Esophagus muscularis mucosa (tissue), 3 donors: ENCODE measurements around the gene PCDHB10.
A peak's percentile ranks its signal among the peaks of the same experiment; 100 is the strongest.
"Not testable (repeated sequence)": the region's sequence is repeated elsewhere in the genome, so short reads cannot be mapped to it uniquely, and the experiment has no call there.

ENCODE experiments used
- POLR2A ChIP-seq: fragments of 450-650 bp; IDR thresholded peaks from one replicate; pipeline ENCODE4 v1.6.1; 2017; ENCODE audit warnings: antibody characterized with exemption, moderate library complexity, mild to moderate bottlenecking, low read depth
- POLR2AphosphoS5 ChIP-seq, 2 donors: sonication (generic); formaldehyde crosslinking; IDR thresholded peaks; one replicate each; pipeline ENCODE4 v1.6.1; 2017; ENCODE audit warnings: antibody characterized with exemption in 2 of 2
- TF ChIP-seq, protein P1 (sequence below), 3 experiments: fragments of 200-600 bp in 2 of 3; fragments of 450-650 bp in 1 of 3; sonication (generic) in 2 of 3; IDR thresholded peaks; one replicate each; pipeline ENCODE4 v1.5.1; 2017 to 2019; ENCODE audit warnings: antibody characterized with exemption in 3 of 3, mild to moderate bottlenecking in 2 of 3, moderate library complexity in 1 of 3

DNA sequence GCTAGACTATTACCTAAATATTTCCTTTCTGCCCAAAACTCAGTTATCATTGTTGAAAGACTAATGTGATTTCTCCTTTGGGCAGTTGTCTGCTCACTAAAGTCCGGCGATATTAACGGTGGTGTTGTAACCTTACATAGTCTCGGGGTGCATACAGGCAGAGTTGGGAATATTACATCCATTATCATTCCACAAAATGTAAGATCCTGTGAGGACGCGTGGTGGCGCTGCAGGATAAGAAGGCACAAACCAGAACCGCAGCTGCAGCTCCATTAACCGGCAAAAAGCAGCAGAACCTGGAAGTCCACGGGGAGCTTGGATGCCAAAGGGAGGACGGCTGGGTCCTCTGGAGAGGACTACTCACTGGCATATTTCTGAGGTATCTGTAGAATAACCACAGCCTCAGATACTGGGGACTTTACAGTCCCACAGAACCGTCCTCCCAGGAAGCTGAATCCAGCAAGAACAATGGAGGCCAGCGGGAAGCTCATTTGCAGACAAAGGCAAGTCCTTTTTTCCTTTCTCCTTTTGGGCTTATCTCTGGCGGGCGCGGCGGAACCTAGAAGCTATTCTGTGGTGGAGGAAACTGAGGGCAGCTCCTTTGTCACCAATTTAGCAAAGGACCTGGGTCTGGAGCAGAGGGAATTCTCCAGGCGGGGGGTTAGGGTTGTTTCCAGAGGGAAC lies 21.6 kb downstream of the PCDHB10 start, which contains the start of gene PCDHB13:
- TF ChIP-seq POLR2AphosphoS5 (IDR thresholded peaks at IDR 0.05); POLR2A: not testable (repeated sequence)
- TF ChIP-seq, protein P1, sequence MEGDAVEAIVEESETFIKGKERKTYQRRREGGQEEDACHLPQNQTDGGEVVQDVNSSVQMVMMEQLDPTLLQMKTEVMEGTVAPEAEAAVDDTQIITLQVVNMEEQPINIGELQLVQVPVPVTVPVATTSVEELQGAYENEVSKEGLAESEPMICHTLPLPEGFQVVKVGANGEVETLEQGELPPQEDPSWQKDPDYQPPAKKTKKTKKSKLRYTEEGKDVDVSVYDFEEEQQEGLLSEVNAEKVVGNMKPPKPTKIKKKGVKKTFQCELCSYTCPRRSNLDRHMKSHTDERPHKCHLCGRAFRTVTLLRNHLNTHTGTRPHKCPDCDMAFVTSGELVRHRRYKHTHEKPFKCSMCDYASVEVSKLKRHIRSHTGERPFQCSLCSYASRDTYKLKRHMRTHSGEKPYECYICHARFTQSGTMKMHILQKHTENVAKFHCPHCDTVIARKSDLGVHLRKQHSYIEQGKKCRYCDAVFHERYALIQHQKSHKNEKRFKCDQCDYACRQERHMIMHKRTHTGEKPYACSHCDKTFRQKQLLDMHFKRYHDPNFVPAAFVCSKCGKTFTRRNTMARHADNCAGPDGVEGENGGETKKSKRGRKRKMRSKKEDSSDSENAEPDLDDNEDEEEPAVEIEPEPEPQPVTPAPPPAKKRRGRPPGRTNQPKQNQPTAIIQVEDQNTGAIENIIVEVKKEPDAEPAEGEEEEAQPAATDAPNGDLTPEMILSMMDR (IDR thresholded peaks at IDR 0.05), result peak; percentile 25 to 42 (median 36)
